NB4 (cell line): ENCODE results near the gene EEF1AKMT3.

Source experiments
- DNase-seq: peaks from one replicate; pipeline ENCODE4 v3.0.0; 2010; ENCODE audit warnings: low read depth
- H3K4me3 ChIP-seq: one replicate; pipeline ENCODE4 v1.5.1; 2011; ENCODE audit warnings: mild to moderate bottlenecking, low read depth, low read length, moderate library complexity
- CTCF ChIP-seq: IDR thresholded peaks from one replicate; pipeline ENCODE4 v1.5.1; 2012; ENCODE audit warnings: low read depth, low read length
- MAX ChIP-seq: IDR thresholded peaks from 2 replicates; pipeline ENCODE4 v1.6.1; 2011; ENCODE audit warnings: low read depth, low read length
- MYC ChIP-seq: IDR thresholded peaks from 2 replicates; pipeline ENCODE4 v1.6.1; 2011; ENCODE audit warnings: low read depth, low read length
- POLR2A ChIP-seq: IDR thresholded peaks from 2 replicates; pipeline ENCODE4 v1.6.1; 2011; ENCODE audit warnings: mild to moderate bottlenecking; ENCODE audit not compliant: insufficient read length; ENCODE audit errors: extremely low read depth

Gene EEF1AKMT3

GRCh38 chr12:57746025-57746424, 26.4 kb upstream of the EEF1AKMT3 start:
- no peak for TF ChIP-seq MYC
- peak; percentile 7 for TF ChIP-seq POLR2A
- TF ChIP-seq CTCF: no peak
- TF ChIP-seq MAX: no peak
- DNase-seq: no peak
- peak overlapping the region; percentile 88 for H3K4me3 ChIP-seq

GRCh38 chr12:57749061-57749460, 23.4 kb upstream of the EEF1AKMT3 start:
- H3K4me3 ChIP-seq: no peak overlapping the region
- TF ChIP-seq POLR2A (no peak), MYC (no peak), CTCF (no peak), MAX (no peak)
- no peak for DNase-seq

GRCh38 chr12:57750561-57751431, 21.6 kb upstream of the EEF1AKMT3 start:
- peak overlapping the region; percentile 82 for H3K4me3 ChIP-seq
- DNase-seq: no peak
- TF ChIP-seq CTCF (no peak), POLR2A (no peak), MYC (no peak), MAX (no peak)

- peak overlapping the region; percentile 82 for H3K4me3 ChIP-seq
- DNase-seq: peak; percentile 30
- no peak for TF ChIP-seq MYC
- no peak for TF ChIP-seq POLR2A
- no peak for TF ChIP-seq MAX
Observed at GRCh38 chr12:57751432-57751787, 21.0 kb upstream of the EEF1AKMT3 start.

- peak; percentile 96 for TF ChIP-seq MYC
- TF ChIP-seq POLR2A: peak; percentile 84
- peak; percentile 100 for TF ChIP-seq MAX
- TF ChIP-seq CTCF: no peak
- peak; percentile 100 for DNase-seq
- peak within 1 kb of the TSS; percentile 82 for H3K4me3 ChIP-seq
Observed at GRCh38 chr12:57751788-57752667, 20.4 kb upstream of the EEF1AKMT3 start, which contains the start of gene CDK4. CDK4 (minus strand) TSS chr12:57752310; CDS start chr12:57751717, 593 bp downstream.

- TF ChIP-seq POLR2A (no peak), MYC (no peak), CTCF (no peak), MAX (no peak)
- H3K4me3 ChIP-seq: peak overlapping the region; percentile 48
Observed at GRCh38 chr12:57752668-57753000, 19.8 kb upstream of the EEF1AKMT3 start.

More at GRCh38 chr12:57752668-57753000, 19.8 kb upstream of the EEF1AKMT3 start:
- DNase-seq: no peak
